ENCODE measurements around the gene LRAT. TPM values are rescaled to one million over a fixed set of nuclear protein-coding genes. Genes with fewer than 3 reads are reported as not detected.
A peak's percentile ranks its signal among the peaks of the same experiment; 100 is the strongest.

LRAT gene
- total and polyA plus RNA-seq, 9 of the 15 experiments (the other 6 are each of a cell fraction or from before 2014, with no cell fraction given) = 0.03 to 0.41 (median 0.07) TPM; not detected in 4

DNA sequence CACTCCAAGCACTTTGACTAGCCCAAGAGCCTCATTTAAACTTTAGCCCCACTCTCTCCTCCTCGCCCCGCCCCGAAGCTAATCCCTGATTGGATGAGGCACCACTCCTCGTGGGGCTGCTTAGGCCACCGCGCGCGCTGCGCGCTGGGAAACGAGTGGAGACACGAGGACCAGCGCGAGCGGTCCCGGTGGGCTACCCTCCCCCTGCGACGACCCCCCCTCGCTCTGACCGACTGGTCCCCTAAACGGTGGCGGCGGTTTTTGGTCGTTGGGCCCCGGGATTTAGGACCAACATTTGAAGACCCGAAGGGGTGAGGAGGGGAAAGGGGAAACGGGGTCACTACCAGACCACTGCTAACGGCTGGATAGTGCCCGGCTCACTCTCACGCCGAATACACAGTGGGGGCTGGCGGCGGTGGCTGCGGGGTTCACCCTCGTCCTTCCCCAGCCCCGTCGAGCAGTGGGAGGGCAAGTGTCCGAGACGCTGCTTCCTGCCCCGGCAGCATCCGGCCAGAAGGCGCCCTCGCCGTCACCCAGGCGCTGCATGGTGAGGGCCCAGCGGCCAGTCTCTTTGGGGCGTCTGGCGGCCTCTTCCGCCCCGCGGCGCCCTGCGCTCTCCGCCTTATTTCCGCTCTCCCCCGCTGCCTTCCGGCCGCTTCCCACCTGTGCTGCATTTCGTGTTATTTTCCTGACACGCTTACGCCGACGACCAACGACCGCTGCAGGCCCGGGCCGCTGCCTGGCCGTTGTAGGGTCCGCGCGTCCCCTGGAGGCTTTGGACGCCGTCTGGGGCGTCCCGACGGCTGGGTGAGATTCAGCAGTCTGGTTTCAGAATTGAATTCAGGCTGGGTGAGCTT, 37.6 kb downstream of the LRAT start, which contains the start of gene RBM46:
TSS of gene RBM46 (plus strand) at position 147 of the 857 bp plus-strand sequence. CDS start 15,481 bp downstream, outside the sequence.
- ATAC-seq = 0 out of 3 replicates have a peak, but pooled peaks have one; percentile 37

More for the DNA sequence above, 37.6 kb downstream of the LRAT start, which contains the start of gene RBM46:
- 31% methylated on average over 54 of the region's 76 CpGs for WGBS (ENCODE audit: insufficient coverage, low coverage, missing lambda C conversion rate)
- no peaks in the 10 kb centered on the region for H3K79me2 ChIP-seq (ENCODE audit: control insufficient read depth, insufficient read depth, low read length)
- H3K9me3 ChIP-seq (replicated peaks; ENCODE audit: control insufficient read depth, insufficient read depth, low read depth, low read length) = no peaks in the 10 kb centered on the region
- FAIRE-seq = no peak
- no peak within 1 kb of the TSS for H2AFZ ChIP-seq (ENCODE audit: low read depth, low read length)
- intact Hi-C loops (cut with micrococcal nuclease) = no loop called here
- POLR2A ChIA-PET = interaction anchor here (0.8 kb wide), 1 partner anchor 231 kb away, joined by 3 read pairs; the partner anchor contains the start of gene PLRG1
- no peaks in the 10 kb centered on the region for H3K36me3 ChIP-seq (ENCODE audit: control insufficient read depth, insufficient read depth, low read length)
- peaks cover 0 to 11% of the 10 kb centered on the region in 2 experiments; a peak in 1 of 5 replicates for H3K4me1 ChIP-seq (replicated peaks in 1 of 2; ENCODE audit: control insufficient read depth in 2 of 2, insufficient read depth in 2 of 2, low read length in 2 of 2)
- H3K4me2 ChIP-seq (ENCODE audit: insufficient read depth, low read length) = no peak within 1 kb of the TSS
- no peaks in the 10 kb centered on the region for H4K20me1 ChIP-seq (replicated peaks; ENCODE audit: control insufficient read depth, insufficient read depth, low read length)
- no peak within 1 kb of the TSS for H3K4me3 ChIP-seq
- CTCF ChIA-PET (ENCODE audit: low intra/inter-chr PET ratio) = no interaction called here
- no TSS peak for BruUV-seq (replicated peaks)
- no peak within 1 kb of the TSS for H3K27ac ChIP-seq (ENCODE audit: extremely low read depth, low read depth, low read length)
- peaks cover 0 to 15% of the 10 kb centered on the region in 2 experiments; a peak in 3 of 5 replicates for H3K27me3 ChIP-seq (ENCODE audit: control insufficient read depth in 2 of 2, insufficient read depth in 2 of 2, low read length in 2 of 2)
- TF ChIP-seq ZNF23 (CRISPR knock-in tag; IDR thresholded peaks at IDR 0.05) = no peak
- no peak for TF ChIP-seq EHMT2 (IDR thresholded peaks at IDR 0.05)
- TF ChIP-seq, protein P1, sequence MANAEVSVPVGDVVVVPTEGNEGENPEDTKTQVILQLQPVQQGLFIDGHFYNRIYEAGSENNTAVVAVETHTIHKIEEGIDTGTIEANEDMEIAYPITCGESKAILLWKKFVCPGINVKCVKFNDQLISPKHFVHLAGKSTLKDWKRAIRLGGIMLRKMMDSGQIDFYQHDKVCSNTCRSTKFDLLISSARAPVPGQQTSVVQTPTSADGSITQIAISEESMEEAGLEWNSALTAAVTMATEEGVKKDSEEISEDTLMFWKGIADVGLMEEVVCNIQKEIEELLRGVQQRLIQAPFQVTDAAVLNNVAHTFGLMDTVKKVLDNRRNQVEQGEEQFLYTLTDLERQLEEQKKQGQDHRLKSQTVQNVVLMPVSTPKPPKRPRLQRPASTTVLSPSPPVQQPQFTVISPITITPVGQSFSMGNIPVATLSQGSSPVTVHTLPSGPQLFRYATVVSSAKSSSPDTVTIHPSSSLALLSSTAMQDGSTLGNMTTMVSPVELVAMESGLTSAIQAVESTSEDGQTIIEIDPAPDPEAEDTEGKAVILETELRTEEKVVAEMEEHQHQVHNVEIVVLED (CRISPR knock-in tag; IDR thresholded peaks at IDR 0.05) = no peak
- H3K9ac ChIP-seq (ENCODE audit: insufficient read depth in 1 of 2, low read depth in 2 of 2, low read length in 2 of 2) = no peak within 1 kb of the TSS
- H3K9me1 ChIP-seq (ENCODE audit: control insufficient read depth, insufficient read depth, low read length) = no peaks in the 10 kb centered on the region
- DNase-seq (ENCODE audit: extremely low read depth in 1 of 4, low spot score in 3 of 4) = peak in 1 of 4 experiments; percentile 11
- in situ Hi-C loops (cut with MboI) = no loop called here

Measured in K562 (cell line).